OCI-LY3 (cell line): ENCODE data around the gene PPARG.

ENCODE experiments used
- H2AFZ ChIP-seq: fragments of 200-600, 300-600 bp; shearing (Covaris generic); 2 replicates; pipeline ENCODE4 v1.6.0; 2014; ENCODE audit warnings: antibody characterized with exemption, low read depth, low read length
- H3K27ac ChIP-seq: fragments of 200-600, 300-600 bp; sonication (generic); 2 replicates; pipeline ENCODE4 v1.5.1; 2014; ENCODE audit warnings: mild to moderate bottlenecking, low read length, moderate library complexity, mixed read lengths
- H3K27me3 ChIP-seq: fragments of 200-600, 300-600 bp; sonication (generic); 2 replicates; pipeline ENCODE4 v1.6.1; 2014; ENCODE audit warnings: low read depth, low read length, mixed read lengths
- H3K36me3 ChIP-seq: fragments of 200-600, 300-600 bp; sonication (generic); replicated peaks from 2 replicates; pipeline ENCODE3; 2014; ENCODE audit warnings: low read depth, low read length, mixed read lengths
- H3K4me1 ChIP-seq: fragments of 300-600, 200-600 bp; sonication (generic); 2 replicates; pipeline ENCODE4 v1.6.1; 2014; ENCODE audit warnings: low read length, mixed read lengths
- H3K4me2 ChIP-seq: fragments of 200-600, 300-600 bp; sonication (generic); 2 replicates; pipeline ENCODE4 v1.6.1; 2014; ENCODE audit warnings: low read length, mixed read lengths
- H3K4me3 ChIP-seq: fragments of 300-600, 200-600 bp; sonication (generic); 2 replicates; pipeline ENCODE4 v1.5.1; 2014; ENCODE audit warnings: antibody characterized with exemption, mild to moderate bottlenecking, low read length, moderate library complexity
- H3K79me2 ChIP-seq: fragments of 300-600, 200-600 bp; shearing (Covaris generic); 2 replicates; pipeline ENCODE4 v1.6.1; 2014; ENCODE audit warnings: mild to moderate bottlenecking, low read length, mixed read lengths
- H3K9ac ChIP-seq: fragments of 300-600, 200-600 bp; shearing (Covaris generic); 2 replicates; pipeline ENCODE4 v1.6.0; 2014; ENCODE audit warnings: mild to moderate bottlenecking, low read length, moderate library complexity
- H3K9me3 ChIP-seq: fragments of 200-600, 300-600 bp; shearing (Covaris generic); 2 replicates; pipeline ENCODE4 v1.6.1; 2014; ENCODE audit warnings: low read length, mixed read lengths; ENCODE audit not compliant: insufficient read depth
- H4K20me1 ChIP-seq: fragments of 200-600, 300-600 bp; sonication (generic); 2 replicates; pipeline ENCODE4 v1.6.1; 2016; ENCODE audit warnings: low read length, mixed read lengths; ENCODE audit not compliant: insufficient read depth
- CTCF ChIP-seq: fragments of 200-600, 300-600 bp; sonication (generic); IDR thresholded peaks from 2 replicates; pipeline ENCODE4 v1.5.1; 2014; ENCODE audit warnings: antibody characterized with exemption, low read length, low read depth
- EZH2phosphoT487 ChIP-seq: fragments of 200-600 bp; shearing (Covaris generic); IDR thresholded peaks from 2 replicates; pipeline ENCODE4 v1.6.1; 2018; ENCODE audit warnings: antibody characterized with exemption, mixed run types, low read depth

The PPARG gene

DNA sequence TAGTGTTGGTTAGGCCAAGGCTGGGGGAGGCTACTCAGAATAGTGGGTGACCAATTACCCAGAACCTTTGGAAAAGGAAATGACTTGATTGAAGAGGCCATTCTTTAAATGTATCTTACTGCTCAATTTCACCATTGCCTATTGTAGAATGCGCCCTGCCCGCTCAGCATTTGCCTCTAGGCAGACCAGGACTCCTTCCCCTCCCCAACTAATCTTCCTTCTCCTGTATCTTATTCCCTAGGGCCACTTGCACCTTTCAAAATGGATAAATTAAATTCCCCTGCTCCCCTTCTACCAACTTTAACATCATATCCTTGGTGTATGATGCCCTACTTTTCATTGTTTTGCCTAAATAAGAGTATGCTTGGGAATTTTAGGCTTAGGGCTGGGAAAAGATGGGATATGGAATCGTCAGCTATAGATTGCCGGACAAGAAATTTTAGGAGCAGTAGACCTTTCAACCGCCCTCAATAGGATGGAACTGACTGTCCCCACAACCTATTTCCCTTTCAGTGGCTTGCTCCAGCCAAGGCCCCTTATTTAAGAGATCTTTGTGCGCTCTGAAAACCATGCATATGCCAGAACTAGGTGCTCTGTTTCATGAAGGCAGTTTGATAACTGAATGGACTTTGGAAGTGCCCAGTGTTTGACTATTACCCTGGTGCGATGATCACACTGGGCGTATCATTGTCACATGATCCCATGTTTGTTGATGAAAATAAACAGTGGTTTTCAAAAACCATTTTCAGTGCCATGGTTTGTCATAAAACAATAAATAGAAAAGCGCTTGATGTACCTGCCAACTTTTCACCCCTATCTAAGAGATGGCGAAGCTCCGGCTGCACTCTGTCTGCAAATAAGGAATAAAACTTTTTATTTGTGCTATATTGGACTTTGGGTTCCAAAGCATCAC lies 121.1 kb downstream of the PPARG start:
- H3K4me2 ChIP-seq = no peak overlapping the region
- no peak overlapping the region for H2AFZ ChIP-seq
- H3K4me1 ChIP-seq = peaks cover 13% of the 10 kb centered on the region; the same call in 1 of the 2 replicates
- H3K4me3 ChIP-seq = no peak overlapping the region
- peaks cover 8% of the 10 kb centered on the region for H3K27me3 ChIP-seq
- H3K36me3 ChIP-seq = no peaks in the 10 kb centered on the region
- no peak overlapping the region for H3K9ac ChIP-seq
- H4K20me1 ChIP-seq = no peaks in the 10 kb centered on the region
- H3K79me2 ChIP-seq = no peaks in the 10 kb centered on the region
- TF ChIP-seq CTCF (no peak), EZH2phosphoT487 (no peak)
- no peaks in the 10 kb centered on the region for H3K9me3 ChIP-seq
- H3K27ac ChIP-seq = no peak overlapping the region

GRCh38 chr3:12413721-12414255 lies 124.9 kb downstream of the PPARG start:
- Histone ChIP-seq H3K27me3 (peaks cover 8% of the 10 kb centered on the region), H3K9ac (no peak overlapping the region), H3K79me2 (no peaks in the 10 kb centered on the region), H3K36me3 (no peaks in the 10 kb centered on the region), H3K27ac (no peak overlapping the region), H4K20me1 (no peaks in the 10 kb centered on the region), H3K4me3 (no peak overlapping the region), H3K9me3 (no peaks in the 10 kb centered on the region), H3K4me1 (peaks cover 5% of the 10 kb centered on the region; the same call in 1 of the 2 replicates), H2AFZ (no peak overlapping the region), H3K4me2 (no peak overlapping the region)
- TF ChIP-seq EZH2phosphoT487 = no peak
- no peak for TF ChIP-seq CTCF

GRCh38 chr3:12415014-12415680 lies 126.3 kb downstream of the PPARG start:
- no peaks in the 10 kb centered on the region for H3K79me2 ChIP-seq
- no peak overlapping the region for H3K9ac ChIP-seq
- no peak overlapping the region for H3K27ac ChIP-seq
- no peak overlapping the region for H2AFZ ChIP-seq
- no peaks in the 10 kb centered on the region for H3K9me3 ChIP-seq
- no peaks in the 10 kb centered on the region for H4K20me1 ChIP-seq
- no peak overlapping the region for H3K4me3 ChIP-seq
- no peaks in the 10 kb centered on the region for H3K36me3 ChIP-seq
- peaks cover 8% of the 10 kb centered on the region for H3K27me3 ChIP-seq
- no peak overlapping the region for H3K4me2 ChIP-seq
- H3K4me1 ChIP-seq = peaks cover 5% of the 10 kb centered on the region; the same call in 1 of the 2 replicates
- TF ChIP-seq CTCF = no peak
- TF ChIP-seq EZH2phosphoT487 = no peak

GRCh38 chr3:12416731-12417130 lies 127.9 kb downstream of the PPARG start:
- no peak for TF ChIP-seq CTCF
- no peak for TF ChIP-seq EZH2phosphoT487
- no peak overlapping the region for H2AFZ ChIP-seq

More at GRCh38 chr3:12416731-12417130, 127.9 kb downstream of the PPARG start:
- H3K9ac ChIP-seq = no peak overlapping the region
- H3K4me3 ChIP-seq = no peak overlapping the region
- H3K9me3 ChIP-seq = no peaks in the 10 kb centered on the region
- H3K27me3 ChIP-seq = peaks cover 18% of the 10 kb centered on the region
- H3K27ac ChIP-seq = no peak overlapping the region
- peaks cover 5% of the 10 kb centered on the region; the same call in 1 of the 2 replicates for H3K4me1 ChIP-seq
- H3K79me2 ChIP-seq = no peaks in the 10 kb centered on the region
- no peak overlapping the region for H3K4me2 ChIP-seq
- no peaks in the 10 kb centered on the region for H4K20me1 ChIP-seq
- H3K36me3 ChIP-seq = no peaks in the 10 kb centered on the region
